22Rv1 (cell line): Measurements from ENCODE around the gene RERE.

Experiments
- H3K27ac ChIP-seq: fragments of 450-650 bp; 2 replicates; pipeline ENCODE4 v1.5.1; 2017
- CTCF ChIP-seq: fragments of 450-650 bp; IDR thresholded peaks from 2 replicates; pipeline ENCODE4 v1.5.1; 2017; ENCODE audit warnings: mild to moderate bottlenecking
- ZFX ChIP-seq: fragments of 450-650 bp; IDR thresholded peaks from 2 replicates; pipeline ENCODE4 v1.6.1; 2017; ENCODE audit warnings: antibody characterized with exemption, borderline replicate concordance

Gene RERE

GRCh38 chr1:8563944-8564537 lies 253.4 kb downstream of the RERE start:
- no peak for TF ChIP-seq ZFX
- no peak for TF ChIP-seq CTCF
- no peak overlapping the region for H3K27ac ChIP-seq

GRCh38 chr1:8562881-8563865 lies 254.3 kb downstream of the RERE start:
- TF ChIP-seq ZFX, result no peak
- TF ChIP-seq CTCF, result no peak
- H3K27ac ChIP-seq, result no peak overlapping the region

- TF ChIP-seq CTCF, result no peak
- no peak for TF ChIP-seq ZFX
- H3K27ac ChIP-seq, result no peak overlapping the region
Observed at GRCh38 chr1:8562222-8562621, 255.2 kb downstream of the RERE start.

- TF ChIP-seq CTCF (peak; percentile 91), ZFX (no peak)
- no peak overlapping the region for H3K27ac ChIP-seq
Observed at GRCh38 chr1:8560611-8561544, 256.6 kb downstream of the RERE start.

GRCh38 chr1:8560035-8560434 lies 257.4 kb downstream of the RERE start:
- H3K27ac ChIP-seq, result no peak overlapping the region
- TF ChIP-seq CTCF (no peak), ZFX (no peak)

- H3K27ac ChIP-seq, result no peak overlapping the region
- TF ChIP-seq ZFX, result no peak
- no peak for TF ChIP-seq CTCF
Observed at GRCh38 chr1:8555582-8555981, 261.9 kb downstream of the RERE start.
